Psoas muscle (tissue), 8 donors: ENCODE measurements around the gene TMEFF1. TPM values are rescaled to one million over a fixed set of nuclear protein-coding genes. Genes with fewer than 3 reads are reported as not detected.

Experiments used
- ATAC-seq, 4 donors: fragments of 200-7000 bp; cut with Tn5 transposase; one replicate each; pipeline ENCODE4 v1.9.1; 2020; ENCODE audit warnings: moderate library complexity in 3 of 4, mild to moderate bottlenecking in 2 of 4
- DNase-seq, 2 donors: peaks; one replicate each; pipeline ENCODE4 v3.0.0-alpha.2; 2020
- H3K27ac ChIP-seq: fragments of 200-600 bp; one replicate; pipeline ENCODE4 v1.8.0; 2022
- H3K27me3 ChIP-seq, 3 donors: fragments of 200-600 bp in 1 of 3; one replicate each; pipeline versions ENCODE4 v1.6.1 to v1.8.0; 2013 to 2022; ENCODE audit warnings: low read length in 2 of 3, mild to moderate bottlenecking in 2 of 3, moderate library complexity in 1 of 3; ENCODE audit not compliant: insufficient read depth in 3 of 3
- H3K36me3 ChIP-seq, 2 donors: fragments of 200-600 bp in 1 of 2; one replicate each; pipeline versions ENCODE4 v1.6.1 to v1.8.0; 2013 to 2022; ENCODE audit warnings: low read depth in 1 of 2, mild to moderate bottlenecking in 1 of 2, moderate library complexity in 1 of 2; ENCODE audit not compliant: insufficient read depth in 1 of 2
- H3K4me1 ChIP-seq: fragments of 200-600 bp; one replicate; pipeline ENCODE4 v1.8.0; 2022
- H3K4me3 ChIP-seq: fragments of 200-600 bp; one replicate; pipeline ENCODE4 v1.8.0; 2022; ENCODE audit warnings: mild to moderate bottlenecking
- H3K9me3 ChIP-seq: fragments of 200-600 bp; one replicate; pipeline ENCODE4 v1.8.0; 2022
- WGBS, 3 donors: extraction: QIAGEN DNeasy Blood & Tissue Kit; methylation state at CpG; one replicate each; pipeline versions ENCODE4 v1.1.6 to v1.1.7; 2013; 5-methylcytosine and 5-hydroxymethylcytosine counted together
- intact Hi-C, 2 donors: fragments of 100-400 bp; cut with DNase I; formaldehyde crosslinking; loops; one replicate each; pipeline versions ENCODE4 v1.11.0 to v1.14.2; 2022
- polyA plus RNA-seq, 3 donors: library from polyadenylated mRNA; stranded (reverse); fragments of 200-250 nt; gene quantifications; one replicate each; pipeline ENCODE4 v1.2.3, GENCODE V29; 2013
- total RNA-seq, 4 donors: library from RNA; stranded (reverse); fragmentation: NEBNext Ultra II Directional in 2 of 4; extraction: Animal tissue kit (Norgen Biotek cat#: 25700) in 2 of 4; gene quantifications; one replicate each; pipeline versions ENCODE4 v1.2.1 to v1.2.4, GENCODE V29; 2021 to 2023
- TF ChIP-seq, protein P1 (sequence below): fragments of 200-600 bp; IDR thresholded peaks from one replicate; pipeline ENCODE4 v1.8.0; 2022; ENCODE audit warnings: antibody characterized with exemption
- donor health status: healthy with polysubstance abuse.
- donor health status: DM: no; HTN: no; CAD: no; lungs with moderate emphysema.
- donor health status: Bipolar disorder and iron deficiency.
- donor health status: healthy.
- donor health status: DM: yes; HTN: yes; CAD: no.
- donor health status: DM: no; HTN: no; CAD: no.
- donor health status: DM: no; HTN: no; CAD: no.
- donor health status: DM: yes; HTN: yes; CAD: no.

TMEFF1 gene
- total and polyA plus RNA-seq, 7 donors = 0.07 to 0.56 (median 0.29) TPM; not detected in 2

DNA sequence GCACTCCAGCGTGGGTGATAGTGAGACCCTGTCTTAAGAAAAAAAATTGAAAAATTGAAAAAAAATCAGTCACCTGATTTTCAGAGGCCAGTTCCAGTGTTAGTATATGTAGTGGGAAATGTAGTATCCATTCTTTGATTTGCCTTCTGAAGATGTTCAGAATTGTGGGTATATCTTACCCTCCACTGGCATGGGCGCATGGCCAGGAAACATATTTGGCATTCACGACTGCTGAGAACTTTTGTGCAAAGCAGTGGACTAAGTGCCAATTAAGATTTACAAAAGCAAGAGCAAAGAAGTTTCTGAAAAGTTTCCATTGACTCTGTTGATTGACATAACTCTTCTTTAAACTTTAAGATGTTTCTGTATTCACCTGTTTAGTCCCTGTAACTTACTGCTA, 107.3 kb downstream of the TMEFF1 start:
- Histone ChIP-seq H3K4me1 (peaks cover 38% of the 10 kb centered on the region), H3K9me3 (no peaks in the 10 kb centered on the region), H3K27me3 (no peaks in the 10 kb centered on the region), H3K4me3 (peak overlapping the region; percentile 68), H3K36me3 (peaks cover 0 to 10% of the 10 kb centered on the region in 2 donors), H3K27ac (peak overlapping the region; percentile 88)
- no peak for ATAC-seq
- TF ChIP-seq, protein P1, sequence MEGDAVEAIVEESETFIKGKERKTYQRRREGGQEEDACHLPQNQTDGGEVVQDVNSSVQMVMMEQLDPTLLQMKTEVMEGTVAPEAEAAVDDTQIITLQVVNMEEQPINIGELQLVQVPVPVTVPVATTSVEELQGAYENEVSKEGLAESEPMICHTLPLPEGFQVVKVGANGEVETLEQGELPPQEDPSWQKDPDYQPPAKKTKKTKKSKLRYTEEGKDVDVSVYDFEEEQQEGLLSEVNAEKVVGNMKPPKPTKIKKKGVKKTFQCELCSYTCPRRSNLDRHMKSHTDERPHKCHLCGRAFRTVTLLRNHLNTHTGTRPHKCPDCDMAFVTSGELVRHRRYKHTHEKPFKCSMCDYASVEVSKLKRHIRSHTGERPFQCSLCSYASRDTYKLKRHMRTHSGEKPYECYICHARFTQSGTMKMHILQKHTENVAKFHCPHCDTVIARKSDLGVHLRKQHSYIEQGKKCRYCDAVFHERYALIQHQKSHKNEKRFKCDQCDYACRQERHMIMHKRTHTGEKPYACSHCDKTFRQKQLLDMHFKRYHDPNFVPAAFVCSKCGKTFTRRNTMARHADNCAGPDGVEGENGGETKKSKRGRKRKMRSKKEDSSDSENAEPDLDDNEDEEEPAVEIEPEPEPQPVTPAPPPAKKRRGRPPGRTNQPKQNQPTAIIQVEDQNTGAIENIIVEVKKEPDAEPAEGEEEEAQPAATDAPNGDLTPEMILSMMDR = no peak
- no peak for DNase-seq
- intact Hi-C loops = loop anchor here in 1 of 2 donors (10.0 kb wide), 1 partner anchor 555 kb away; no protein-coding TSS in a partner anchor
- WGBS, 3 donors = 22 to 39% (median 31%) methylated on average over 3 of the region's 3 CpGs

DNA sequence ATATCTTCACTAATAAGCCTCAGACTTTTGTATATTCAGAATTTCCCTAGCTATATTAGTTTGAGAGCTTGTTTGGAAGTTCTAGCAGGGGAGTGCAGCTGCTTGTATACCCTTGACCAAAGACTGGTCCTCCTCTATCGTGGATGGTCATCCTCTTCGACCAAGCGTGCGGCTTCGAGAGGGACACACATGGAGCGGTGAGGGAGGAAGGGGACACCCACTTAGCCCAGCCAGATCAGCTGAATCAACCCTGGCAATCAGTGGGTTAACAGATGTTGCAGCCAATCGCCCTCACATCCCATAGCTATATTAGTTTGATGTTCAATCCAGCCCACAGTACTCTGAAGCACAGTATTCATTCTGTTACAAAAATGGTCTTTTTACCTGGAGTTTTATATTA, 108.1 kb downstream of the TMEFF1 start:
- no peaks in the 10 kb centered on the region for H3K9me3 ChIP-seq
- H3K27ac ChIP-seq = peak overlapping the region; percentile 88
- no peaks in the 10 kb centered on the region for H3K27me3 ChIP-seq
- WGBS, 3 donors = 30 to 58% (median 39%) methylated on average over 7 of the region's 7 CpGs
- peaks cover 0 to 18% of the 10 kb centered on the region in 2 donors for H3K36me3 ChIP-seq
- peak in 2 of 4 donors; percentile 18 to 33 for ATAC-seq
- TF ChIP-seq, protein P1 = no peak
- DNase-seq = no peak
- H3K4me3 ChIP-seq = peak overlapping the region; percentile 68
- peaks cover 30% of the 10 kb centered on the region for H3K4me1 ChIP-seq
- intact Hi-C loops = loop anchor here in 1 of 2 donors (10.0 kb wide), 1 partner anchor 556 kb away; no protein-coding TSS in a partner anchor

DNA sequence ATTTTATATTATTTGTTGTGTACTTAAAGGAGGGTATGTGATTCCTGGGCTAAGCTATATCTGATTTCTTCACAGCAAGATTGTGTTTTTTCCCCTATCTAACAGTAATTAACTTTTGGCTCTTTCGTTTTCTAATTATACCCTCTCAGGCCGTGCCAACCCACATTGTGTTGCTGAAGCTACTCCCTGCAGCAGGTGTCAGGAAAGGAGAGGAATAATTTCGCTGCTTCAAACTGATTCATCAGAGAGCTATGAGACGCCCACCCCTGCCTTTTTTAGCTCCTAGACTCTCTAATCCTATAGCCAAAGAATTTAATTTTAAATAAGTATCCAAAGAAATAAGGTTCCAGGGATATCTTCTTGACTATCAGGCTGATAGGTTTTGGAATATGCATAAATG, 108.7 kb downstream of the TMEFF1 start:
- H3K27ac ChIP-seq = peak overlapping the region; percentile 88
- WGBS, 3 donors = 12 to 26% (median 25%) methylated on average over 4 of the region's 4 CpGs
- TF ChIP-seq, protein P1 = no peak
- intact Hi-C loops = loop anchor here in 1 of 2 donors (10.0 kb wide), 1 partner anchor 557 kb away; no protein-coding TSS in a partner anchor
- H3K4me3 ChIP-seq = peak overlapping the region; percentile 68
- DNase-seq (no peak), ATAC-seq (peak; percentile 41 to 59 (median 48))
- no peaks in the 10 kb centered on the region for H3K27me3 ChIP-seq
- peaks cover 0 to 24% of the 10 kb centered on the region in 2 donors for H3K36me3 ChIP-seq
- H3K9me3 ChIP-seq = no peaks in the 10 kb centered on the region
- H3K4me1 ChIP-seq = peaks cover 27% of the 10 kb centered on the region

DNA sequence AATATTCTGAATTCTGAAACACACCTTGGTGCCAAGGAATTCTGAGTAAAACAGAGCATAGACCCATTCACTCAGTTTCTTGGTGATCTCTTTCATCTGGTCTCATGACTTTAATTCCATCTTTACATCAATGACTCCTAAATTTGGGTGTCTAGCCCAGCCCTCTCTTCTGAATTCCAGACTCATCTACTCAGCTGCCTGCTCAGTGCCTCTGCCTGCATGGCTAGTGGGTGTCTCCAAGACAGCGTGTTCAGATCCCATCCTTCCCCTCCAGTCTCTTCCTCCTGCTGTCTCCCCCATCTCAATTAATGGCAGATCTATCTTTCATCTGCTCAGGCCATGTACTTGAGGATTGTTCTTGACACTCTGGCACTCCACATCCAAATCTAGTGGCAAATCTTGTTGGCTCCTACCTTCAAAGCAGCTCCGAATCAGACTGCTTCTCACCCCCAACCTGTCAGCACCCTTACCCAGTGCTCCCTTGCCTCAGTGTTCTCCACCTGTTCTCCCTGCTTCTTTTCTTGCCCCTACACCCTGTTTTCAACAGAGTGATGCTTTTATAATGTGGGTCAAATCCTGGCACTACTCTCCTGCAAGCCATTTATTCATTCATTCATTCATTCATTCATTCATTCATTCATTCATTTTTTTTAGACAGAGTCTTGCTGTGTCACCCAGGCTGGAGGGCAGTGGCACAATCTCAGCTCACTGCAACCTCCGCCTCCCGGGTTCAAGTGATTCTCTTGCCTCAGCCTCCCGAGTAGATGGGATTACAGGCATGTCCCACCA, 110.3 kb downstream of the TMEFF1 start:
- Histone ChIP-seq H3K36me3 (peaks cover 0 to 40% of the 10 kb centered on the region in 2 donors), H3K27me3 (no peaks in the 10 kb centered on the region), H3K4me3 (peak overlapping the region; percentile 68), H3K9me3 (no peaks in the 10 kb centered on the region), H3K27ac (peak overlapping the region; percentile 88), H3K4me1 (peaks cover 32% of the 10 kb centered on the region)
- 55 to 79% (median 70%) methylated on average over 5 of the region's 5 CpGs for WGBS, 3 donors
- intact Hi-C loops = loop anchor here in 1 of 2 donors (10.0 kb wide), 1 partner anchor 558 kb away; no protein-coding TSS in a partner anchor
- no peak for DNase-seq
- TF ChIP-seq, protein P1 = no peak
- ATAC-seq = no peak
